IPS DF 6.9 (cell line): ENCODE measurements around the gene C22orf23.

ENCODE experiments used
- DNase-seq: peaks from one replicate; pipeline ENCODE4 v3.0.0-alpha.2; 2013; ENCODE audit warnings: low read depth, low spot score
- H3K27ac ChIP-seq: one replicate; pipeline ENCODE4 v1.5.1; 2013; ENCODE audit warnings: low read length, control low read depth
- H3K27me3 ChIP-seq: 2 replicates; pipeline ENCODE4 v1.6.1; 2013; ENCODE audit warnings: mild to moderate bottlenecking, low read length; ENCODE audit not compliant: control insufficient read depth, insufficient read depth
- H3K36me3 ChIP-seq: 2 replicates; pipeline ENCODE4 v1.6.1; 2013; ENCODE audit warnings: low read length; ENCODE audit not compliant: control insufficient read depth, insufficient read depth
- H3K4me1 ChIP-seq: 2 replicates; pipeline ENCODE4 v1.6.1; 2013; ENCODE audit warnings: low read length; ENCODE audit not compliant: control insufficient read depth, insufficient read depth
- H3K4me3 ChIP-seq: 2 replicates; pipeline ENCODE4 v1.5.1; 2013; ENCODE audit warnings: mild to moderate bottlenecking, low read length
- H3K9me3 ChIP-seq: 2 replicates; pipeline ENCODE4 v1.6.1; 2013; ENCODE audit warnings: low read length, inconsistent platforms; ENCODE audit not compliant: control insufficient read depth, insufficient read depth
- WGBS: extraction: QIAGEN DNeasy Blood & Tissue Kit; methylation state at CpG from one replicate; pipeline ENCODE4 v1.1.7; 2013; ENCODE audit warnings: mixed read lengths, missing lambda C conversion rate; ENCODE audit not compliant: insufficient read length, insufficient coverage; 5-methylcytosine and 5-hydroxymethylcytosine counted together

The C22orf23 gene

GRCh38 chr22:37933711-37934376 is 19.6 kb downstream of the C22orf23 start:
- no CpG with 5 or more reads among the region's 13 CpGs for WGBS
- Histone ChIP-seq H3K9me3 (no peaks in the 10 kb centered on the region), H3K4me1 (peaks cover 1% of the 10 kb centered on the region; the same call in 1 of the 2 replicates), H3K27ac (no peak overlapping the region), H3K4me3 (no peak overlapping the region), H3K27me3 (no peaks in the 10 kb centered on the region), H3K36me3 (peaks cover 12% of the 10 kb centered on the region)
- DNase-seq: peak; percentile 72

- H3K27me3 ChIP-seq: no peaks in the 10 kb centered on the region
- WGBS: no CpG with 5 or more reads among the region's 21 CpGs
- DNase-seq: no peak
- no peak overlapping the region for H3K4me3 ChIP-seq
- H3K9me3 ChIP-seq: no peaks in the 10 kb centered on the region
- H3K27ac ChIP-seq: no peak overlapping the region
- peaks cover 12% of the 10 kb centered on the region for H3K36me3 ChIP-seq
- H3K4me1 ChIP-seq: peaks cover 1% of the 10 kb centered on the region; the same call in 1 of the 2 replicates
Observed at GRCh38 chr22:37932821-37933578, 20.4 kb downstream of the C22orf23 start.

GRCh38 chr22:37932401-37932800 is 21.0 kb downstream of the C22orf23 start:
- WGBS: no CpG with 5 or more reads among the region's 10 CpGs
- peaks cover 11% of the 10 kb centered on the region for H3K36me3 ChIP-seq
- no peak overlapping the region for H3K27ac ChIP-seq

GRCh38 chr22:37931893-37932389 is 21.5 kb downstream of the C22orf23 start:
- Histone ChIP-seq H3K36me3 (peaks cover 13% of the 10 kb centered on the region), H3K4me3 (no peak overlapping the region), H3K4me1 (peaks cover 1% of the 10 kb centered on the region; the same call in 1 of the 2 replicates), H3K27me3 (no peaks in the 10 kb centered on the region), H3K9me3 (no peaks in the 10 kb centered on the region), H3K27ac (no peak overlapping the region)
- no CpG with 5 or more reads among the region's 6 CpGs for WGBS
- no peak for DNase-seq

More at GRCh38 chr22:37932401-37932800, 21.0 kb downstream of the C22orf23 start:
- no peaks in the 10 kb centered on the region for H3K9me3 ChIP-seq
- DNase-seq: no peak
- H3K4me1 ChIP-seq: peaks cover 1% of the 10 kb centered on the region; the same call in 1 of the 2 replicates
- H3K27me3 ChIP-seq: no peaks in the 10 kb centered on the region
- H3K4me3 ChIP-seq: no peak overlapping the region

- H3K4me1 ChIP-seq: peaks cover 1% of the 10 kb centered on the region; the same call in 1 of the 2 replicates
- WGBS: no CpG with 5 or more reads among the region's 2 CpGs
- H3K4me3 ChIP-seq: no peak overlapping the region
- no peaks in the 10 kb centered on the region for H3K9me3 ChIP-seq
- H3K27ac ChIP-seq: no peak overlapping the region
- no peak for DNase-seq
- no peaks in the 10 kb centered on the region for H3K27me3 ChIP-seq
- peaks cover 15% of the 10 kb centered on the region for H3K36me3 ChIP-seq
Observed at GRCh38 chr22:37930952-37931440, 22.4 kb downstream of the C22orf23 start.

- Histone ChIP-seq H3K9me3 (no peaks in the 10 kb centered on the region), H3K36me3 (peaks cover 15% of the 10 kb centered on the region), H3K27ac (no peak overlapping the region), H3K27me3 (no peaks in the 10 kb centered on the region), H3K4me1 (peaks cover 1% of the 10 kb centered on the region; the same call in 1 of the 2 replicates), H3K4me3 (no peak overlapping the region)
- DNase-seq: no peak
- WGBS: no CpG with 5 or more reads among the region's 11 CpGs
Observed at GRCh38 chr22:37930270-37930951, 23.0 kb downstream of the C22orf23 start.

GRCh38 chr22:37929390-37929789 is 24.0 kb downstream of the C22orf23 start:
- H3K27me3 ChIP-seq: no peaks in the 10 kb centered on the region
- H3K4me1 ChIP-seq: peaks cover 1% of the 10 kb centered on the region; the same call in 1 of the 2 replicates
- no peaks in the 10 kb centered on the region for H3K9me3 ChIP-seq
- no peak for DNase-seq
- H3K27ac ChIP-seq: no peak overlapping the region
- H3K4me3 ChIP-seq: no peak overlapping the region
- H3K36me3 ChIP-seq: peaks cover 15% of the 10 kb centered on the region
- no CpG with 5 or more reads among the region's 5 CpGs for WGBS

- H3K4me1 ChIP-seq: no peaks in the 10 kb centered on the region
- no peaks in the 10 kb centered on the region for H3K9me3 ChIP-seq
- H3K36me3 ChIP-seq: peaks cover 15% of the 10 kb centered on the region
- no peak overlapping the region for H3K4me3 ChIP-seq
- WGBS: no CpG with 5 or more reads among the region's 5 CpGs
- H3K27me3 ChIP-seq: no peaks in the 10 kb centered on the region
- no peak for DNase-seq
- no peak overlapping the region for H3K27ac ChIP-seq
Observed at GRCh38 chr22:37927637-37927936, 25.8 kb downstream of the C22orf23 start.

- WGBS: no CpG with 5 or more reads among the region's 32 CpGs
- Histone ChIP-seq H3K4me1 (no peaks in the 10 kb centered on the region), H3K27me3 (no peaks in the 10 kb centered on the region), H3K9me3 (no peaks in the 10 kb centered on the region), H3K27ac (no peak overlapping the region), H3K36me3 (peaks cover 15% of the 10 kb centered on the region), H3K4me3 (no peak overlapping the region)
- no peak for DNase-seq
Observed at GRCh38 chr22:37926771-37927636, 26.4 kb downstream of the C22orf23 start.
